NCI-H1930 (cell line): ENCODE results near the gene ZC3H12C.

Source experiments
- DNase-seq, 2 experiments: peaks; one replicate each; lab custom pipeline; 2025; lab: John Stamatoyannopoulos, UW

Gene ZC3H12C

DNA sequence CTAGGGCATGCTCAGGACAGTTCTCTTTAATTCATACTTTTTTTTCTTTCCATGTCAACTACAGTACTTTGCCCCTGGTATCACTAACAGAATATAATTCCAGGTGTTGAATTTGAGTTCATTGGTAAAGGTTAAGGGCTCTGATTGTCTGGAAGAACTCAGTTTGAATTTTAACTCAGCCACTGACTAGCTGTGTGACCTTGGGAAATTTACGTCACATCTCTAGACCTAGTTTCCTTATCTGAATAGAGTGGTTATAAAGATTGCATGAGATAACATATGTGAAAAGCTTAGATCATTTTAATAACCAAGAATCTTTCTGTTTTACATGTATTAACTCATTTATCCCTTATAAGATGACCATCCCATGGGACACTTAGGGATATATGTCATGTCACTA, 15.8 kb upstream of the ZC3H12C start:
- DNase-seq: no peak

DNA sequence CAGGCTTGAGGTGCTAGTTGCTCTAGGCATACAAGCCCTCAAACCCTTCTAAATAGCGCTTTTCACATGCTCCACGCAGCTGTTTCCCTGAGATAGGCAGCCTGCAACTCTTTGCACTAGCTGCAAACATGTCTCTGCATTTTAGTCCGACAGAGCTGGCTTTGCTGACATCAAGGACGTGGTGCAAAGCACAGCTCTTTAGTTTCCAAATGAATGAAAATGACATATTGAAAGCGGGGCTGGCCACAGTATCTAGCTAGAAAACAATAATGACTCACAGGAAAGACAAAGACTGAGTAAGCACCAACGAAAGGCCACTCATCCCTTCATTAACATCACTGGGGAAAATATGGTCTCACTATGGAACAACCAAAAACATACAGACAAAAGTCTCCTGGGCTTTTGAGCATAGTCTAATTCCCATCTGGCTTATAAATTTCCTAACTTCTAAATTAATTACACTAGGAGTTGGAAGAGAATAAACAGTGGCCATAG, 15.3 kb upstream of the ZC3H12C start:
- no peak for DNase-seq

DNA sequence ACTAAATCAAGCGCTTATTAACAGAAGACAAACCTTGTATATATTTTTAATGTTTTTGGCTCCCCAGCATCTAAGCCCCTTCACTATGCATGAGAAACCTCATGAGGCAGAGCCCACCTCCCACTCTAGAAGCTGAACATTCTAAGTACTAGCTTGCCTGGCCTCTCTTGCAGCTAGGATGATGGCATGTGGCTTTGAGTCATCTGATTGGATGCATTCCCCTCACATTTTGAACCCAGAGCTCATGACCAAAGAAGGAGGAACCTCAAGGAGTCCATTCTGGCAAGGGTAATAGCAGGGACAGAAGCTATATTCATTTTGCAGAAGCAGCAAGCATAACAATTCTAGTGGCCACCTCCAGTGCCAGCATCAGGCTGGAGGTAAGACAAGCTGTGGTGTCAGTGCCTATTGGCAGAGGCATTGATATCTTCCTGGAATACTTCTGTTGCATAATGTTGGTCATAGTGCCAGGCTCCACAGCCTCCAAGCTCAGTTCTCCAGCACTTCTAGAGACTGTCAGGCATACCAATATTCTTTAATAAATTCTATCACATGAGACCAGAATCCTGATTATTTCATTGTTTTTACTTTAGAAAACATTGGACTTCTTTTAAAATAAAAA, 14.2 kb upstream of the ZC3H12C start:
- no peak for DNase-seq

DNA sequence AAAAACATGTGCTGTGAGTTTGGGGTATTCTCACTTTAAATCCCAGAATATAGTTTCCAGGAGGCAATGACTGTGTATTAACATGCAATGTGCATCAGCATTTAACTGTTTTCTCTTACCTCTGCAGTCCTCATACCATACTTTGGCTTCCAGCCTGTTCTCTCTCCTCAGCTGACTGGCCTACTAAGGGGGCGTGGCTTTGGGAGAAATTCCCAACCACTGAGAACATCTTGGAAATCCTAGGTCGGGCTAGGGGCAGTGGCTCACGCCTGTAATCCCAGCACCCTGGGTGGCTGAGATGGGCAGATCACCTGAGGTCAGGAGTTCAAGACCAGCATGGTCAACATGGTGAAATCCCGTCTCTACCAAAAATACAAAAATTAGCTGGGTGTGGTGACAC, 13.5 kb upstream of the ZC3H12C start:
- DNase-seq: no peak

DNA sequence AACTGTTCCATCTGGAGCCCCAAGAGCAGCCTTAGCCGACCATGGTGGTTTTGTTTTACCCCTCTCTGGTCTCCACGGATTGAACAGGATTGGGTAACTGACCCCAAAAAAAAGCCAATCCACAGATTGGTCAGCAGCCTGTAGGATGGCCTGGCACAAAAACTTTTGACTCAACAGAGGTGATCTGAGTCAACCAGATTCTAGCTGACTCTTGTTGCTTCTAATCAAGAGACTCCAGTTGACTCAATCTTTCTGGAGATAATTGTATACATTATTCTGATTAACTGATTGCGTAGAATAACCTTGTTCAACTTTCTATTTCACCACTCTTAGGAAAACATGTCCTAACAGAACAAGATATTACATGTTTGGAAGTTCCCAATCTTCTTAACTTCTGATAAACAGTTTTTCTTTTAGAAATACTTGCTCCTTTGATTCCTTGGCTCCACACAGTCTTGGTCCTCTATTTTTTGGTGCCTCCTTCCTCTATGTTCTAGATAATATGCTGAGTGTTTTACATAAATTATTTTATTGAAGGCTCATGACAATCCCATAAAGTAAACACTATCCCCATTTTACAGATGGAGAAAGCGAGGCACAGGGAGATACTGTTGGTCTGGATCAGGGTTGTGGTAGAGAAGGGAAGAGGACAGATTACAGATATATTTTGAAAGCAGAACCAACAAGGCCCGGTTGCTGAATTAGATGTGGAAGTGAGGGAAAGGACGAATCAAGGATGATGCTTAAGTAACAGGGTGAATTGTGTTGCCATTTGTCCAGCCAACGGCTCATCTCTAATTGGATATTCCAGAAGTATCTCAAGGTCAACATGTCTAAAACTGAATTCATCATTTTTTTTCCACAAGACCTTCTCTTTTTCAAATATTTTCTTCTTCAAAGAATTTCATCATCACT, 11.5 kb upstream of the ZC3H12C start:
- no peak for DNase-seq

DNA sequence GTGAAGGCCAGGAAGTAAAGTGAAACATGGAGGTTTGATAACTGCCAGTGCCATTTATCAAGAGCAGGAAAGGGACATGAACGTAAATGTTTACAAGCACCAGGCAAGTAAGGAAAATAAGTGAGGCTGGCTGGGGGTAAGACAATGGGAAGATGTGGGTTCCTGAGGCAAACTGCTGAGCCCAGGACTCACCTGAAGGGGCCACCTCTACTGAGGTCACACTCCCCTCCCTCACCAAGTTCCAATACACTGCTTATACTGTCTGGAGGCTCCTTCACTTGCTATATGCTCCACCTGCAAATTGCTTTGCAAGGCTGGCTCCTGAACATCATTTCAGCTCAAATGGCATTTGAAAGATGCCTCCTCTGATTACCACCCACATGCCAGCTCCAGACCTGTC, 10.3 kb upstream of the ZC3H12C start:
- no peak for DNase-seq

DNA sequence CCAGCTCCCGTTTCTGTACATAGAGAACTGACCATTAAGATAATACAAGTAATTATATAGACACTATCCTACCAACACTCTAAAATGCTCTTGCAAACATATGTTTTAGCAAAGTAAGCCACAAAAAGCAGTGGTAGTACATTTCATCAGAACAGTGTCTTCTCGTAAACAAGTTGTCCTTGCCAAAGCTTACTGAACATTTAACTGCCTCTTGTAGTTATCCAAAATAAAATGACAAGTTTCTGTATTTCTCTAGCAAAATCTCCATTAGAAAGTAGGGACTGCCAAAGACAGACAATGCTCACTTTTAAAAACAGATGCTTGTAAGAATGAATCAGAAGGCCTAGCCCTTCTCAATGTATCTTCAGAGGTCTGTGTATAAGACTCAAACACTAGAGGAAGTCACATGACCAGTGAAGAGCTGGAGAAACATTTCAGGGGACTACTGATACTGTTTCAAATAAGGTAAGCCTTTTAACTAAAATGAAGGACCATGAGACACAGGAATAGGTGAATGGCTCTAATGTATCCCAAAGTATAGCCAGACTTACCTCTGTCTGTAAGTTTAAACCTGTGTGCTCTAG, 7.8 kb upstream of the ZC3H12C start:
- DNase-seq: no peak

DNA sequence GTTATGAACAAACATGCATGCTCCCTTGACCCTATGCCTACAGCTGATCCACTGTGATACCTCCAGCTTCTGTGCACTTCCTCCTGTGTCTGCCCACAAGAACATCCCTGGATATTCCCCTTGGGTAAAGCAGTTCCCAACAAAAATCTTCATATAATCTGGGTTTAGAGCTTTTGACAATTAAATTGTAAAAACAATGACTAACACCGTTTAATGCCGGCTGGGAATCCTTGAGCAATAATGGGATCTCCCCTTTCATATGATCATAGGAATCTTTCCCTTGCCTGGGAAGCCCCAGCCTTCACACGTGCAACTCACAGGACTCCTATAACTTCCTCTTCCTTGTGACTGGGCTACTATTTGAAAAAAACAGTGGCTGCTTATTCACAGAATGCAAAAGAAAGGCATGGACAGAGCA, 6.3 kb upstream of the ZC3H12C start:
- no peak for DNase-seq

DNA sequence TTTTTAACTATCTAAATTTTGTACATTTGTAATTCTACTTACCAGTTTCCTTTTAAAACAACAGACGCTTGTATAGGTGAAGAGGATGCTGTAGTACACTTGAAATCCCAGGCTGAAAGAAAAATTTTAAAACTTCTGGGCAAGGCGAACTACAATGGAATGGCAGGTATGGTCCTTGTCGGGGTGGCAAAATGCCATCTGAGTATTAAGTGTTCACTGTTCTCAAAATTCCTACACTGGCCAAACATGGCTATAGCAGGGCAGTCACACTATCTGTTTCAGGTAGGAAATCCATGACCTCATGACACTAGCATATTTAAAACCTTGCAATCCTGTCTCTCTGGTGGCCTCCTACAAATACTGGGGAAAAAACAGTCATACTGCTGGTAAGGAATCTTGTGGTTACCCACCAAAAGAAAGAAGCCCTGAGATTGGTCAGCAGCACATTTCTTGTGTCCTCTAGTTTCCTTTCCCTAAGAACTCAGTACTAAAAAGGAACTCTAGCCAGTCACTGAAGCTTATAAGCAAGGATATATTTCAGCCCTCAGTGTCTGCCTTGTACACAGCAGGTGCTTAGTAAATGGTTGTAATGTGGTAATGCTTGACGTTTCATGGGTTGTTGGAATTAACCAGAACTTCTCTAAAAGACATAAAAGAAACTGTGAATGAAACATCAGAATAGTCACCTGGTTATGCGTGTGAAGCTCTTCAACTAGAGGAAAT, 5.2 kb upstream of the ZC3H12C start:
- DNase-seq: no peak

DNA sequence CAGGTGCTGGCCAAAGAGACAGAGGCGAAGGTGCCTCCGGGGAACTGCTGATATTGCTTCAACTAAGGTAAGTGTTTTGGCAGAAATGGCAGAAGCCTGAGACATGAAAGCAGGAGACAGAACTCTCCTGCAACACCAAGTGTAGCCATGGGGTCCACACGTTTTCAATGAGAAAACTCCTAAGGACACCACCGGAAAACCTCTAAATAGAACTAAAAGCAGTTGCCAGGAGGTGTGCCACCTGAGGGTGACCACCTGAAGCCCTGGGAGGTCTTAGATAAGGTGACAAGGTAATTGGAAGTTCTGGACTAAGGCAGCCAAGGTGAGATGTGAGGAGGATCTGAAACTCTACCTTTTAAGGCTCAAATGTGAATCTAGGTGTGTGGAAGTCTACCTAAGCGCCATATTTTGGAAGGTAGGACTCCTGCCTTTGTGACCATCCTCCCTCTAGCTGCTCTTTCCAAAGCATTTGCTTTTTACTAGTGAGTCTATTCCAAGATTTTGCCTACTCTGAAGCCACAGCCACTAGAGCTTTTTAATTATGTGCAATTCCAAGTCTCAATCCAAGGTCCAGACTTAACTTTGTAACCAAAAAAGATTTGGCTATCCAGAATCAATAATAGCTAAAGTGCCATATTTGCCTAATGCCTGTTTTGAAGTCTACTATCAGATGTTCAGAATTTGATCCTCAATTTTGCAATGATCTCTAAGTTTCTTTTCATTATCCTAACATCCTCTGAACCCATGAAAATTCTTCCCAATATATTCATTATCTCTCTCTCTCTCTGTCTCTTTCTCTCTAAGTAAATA, 4.5 kb upstream of the ZC3H12C start:
- no peak for DNase-seq

DNA sequence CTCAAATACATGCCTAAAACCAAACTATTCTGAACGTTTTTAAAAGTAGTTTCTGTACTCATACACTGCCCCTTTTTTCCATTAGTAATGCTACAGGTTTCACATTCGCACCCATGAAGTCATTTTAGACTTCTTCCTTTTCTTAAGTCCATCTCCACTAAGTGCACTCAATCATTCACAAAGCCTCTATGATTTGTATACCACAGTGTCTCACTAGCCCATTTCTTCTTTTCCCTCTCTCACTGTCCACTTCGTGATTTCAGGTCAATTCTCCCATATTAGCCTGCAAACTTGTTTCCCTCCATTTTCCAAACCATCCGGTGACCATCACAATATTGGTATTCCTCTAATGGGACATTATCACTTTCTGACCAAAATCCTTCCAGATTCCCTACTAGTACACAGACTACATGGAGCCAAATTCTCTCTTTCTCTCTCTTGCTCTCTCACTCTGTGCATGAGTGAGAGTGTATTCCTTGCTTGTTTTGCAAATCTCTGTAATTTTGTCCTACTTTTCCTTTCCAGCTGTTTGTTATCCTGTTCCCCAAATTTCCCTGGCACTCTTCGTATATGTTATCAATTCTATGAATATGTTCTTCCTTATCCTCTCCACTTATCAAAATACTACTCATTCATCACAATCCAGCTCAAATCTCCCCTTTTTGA, 3.4 kb upstream of the ZC3H12C start:
- DNase-seq: no peak

DNA sequence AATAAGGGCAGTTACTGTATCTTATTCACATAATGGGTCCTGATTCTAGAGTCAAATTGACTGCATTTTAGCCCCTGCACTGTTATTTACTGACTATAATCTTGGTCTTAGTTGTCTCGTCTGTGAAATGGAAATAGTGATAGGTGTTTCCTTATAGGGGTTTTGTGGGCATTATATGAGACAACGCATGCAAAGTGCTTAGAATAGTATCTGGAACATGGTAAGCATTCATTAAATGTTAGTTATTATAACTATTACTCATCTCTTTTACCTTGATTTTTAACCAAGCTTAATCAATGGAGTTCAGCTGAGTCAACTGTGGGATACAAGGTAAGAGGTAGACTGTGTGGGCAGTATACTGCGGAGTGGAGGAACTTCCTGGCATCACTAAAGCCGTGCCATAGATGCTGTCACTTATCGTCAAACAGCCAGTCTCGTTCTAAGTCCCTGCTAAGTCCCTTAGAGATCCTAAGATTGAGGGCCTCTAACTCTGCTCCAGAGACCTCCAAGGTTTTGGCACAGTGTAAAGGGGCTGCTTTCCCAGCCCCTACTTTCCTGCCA, 2.6 kb upstream of the ZC3H12C start:
- DNase-seq: no peak

DNA sequence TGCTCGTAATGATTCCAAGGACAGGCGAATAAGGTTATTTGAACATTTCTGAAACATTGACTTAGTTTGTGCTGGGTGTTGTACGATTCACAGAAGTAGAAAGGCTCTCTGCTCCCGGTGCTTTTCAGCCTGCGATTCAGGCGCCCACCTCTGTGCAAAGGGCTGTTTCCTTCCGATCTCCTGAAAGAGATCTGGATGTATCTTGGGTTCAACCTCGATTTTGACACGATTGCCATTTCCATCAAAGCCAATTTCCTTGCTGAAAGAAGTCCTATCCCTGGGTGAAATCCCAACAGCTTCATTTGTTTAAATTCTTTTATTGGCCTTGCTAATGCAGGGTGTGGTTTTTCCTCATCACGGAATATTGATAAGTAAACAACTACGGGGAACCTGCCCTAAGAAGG, 1.1 kb upstream of the ZC3H12C start:
- peak in 1 of 2 experiments; percentile 21 for DNase-seq

DNA sequence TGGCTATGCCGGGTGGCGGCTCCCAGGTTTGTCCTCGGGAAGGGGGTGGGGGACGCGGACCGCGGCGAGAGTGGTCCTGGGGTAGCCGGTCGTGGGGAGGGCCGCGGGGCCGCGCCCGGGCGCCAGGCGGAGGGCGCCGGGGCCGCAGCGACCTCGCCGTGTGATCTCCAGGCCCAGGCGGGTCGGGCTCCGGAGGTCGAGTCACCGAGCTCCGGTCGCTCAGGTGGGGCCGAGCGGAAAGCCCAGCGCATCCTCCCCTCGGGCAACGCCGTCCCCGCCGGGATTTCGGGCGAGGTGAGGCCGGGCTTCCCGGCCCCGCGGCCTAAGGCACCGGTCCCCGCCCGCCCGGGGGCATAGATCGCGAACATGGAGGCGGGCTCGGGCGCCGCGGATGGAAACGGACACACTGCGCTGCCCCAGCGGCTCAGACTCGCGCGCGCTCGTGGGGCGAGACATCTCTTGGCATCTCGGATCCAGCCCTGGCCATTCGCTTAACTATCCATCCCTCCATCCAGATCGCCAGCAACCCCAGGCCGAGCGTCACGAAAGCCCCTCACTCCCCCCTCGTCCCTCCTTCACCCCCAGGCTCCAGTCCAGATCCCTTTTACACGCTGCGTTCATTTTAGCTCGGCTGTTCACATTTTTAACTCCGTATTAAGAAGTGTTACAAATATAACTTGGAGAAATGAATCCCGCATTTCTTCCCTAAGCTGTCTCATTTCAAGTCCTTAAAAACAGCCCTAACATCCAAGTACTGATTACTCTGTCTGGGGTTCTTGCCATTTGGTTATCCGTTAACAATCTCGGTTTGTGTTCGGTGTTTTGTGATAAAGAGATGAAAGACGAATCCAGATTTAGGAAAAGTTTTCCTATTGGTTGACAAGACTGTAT, 460 bp downstream of the ZC3H12C start:
- peak in 1 of 2 experiments; percentile 36 for DNase-seq

DNA sequence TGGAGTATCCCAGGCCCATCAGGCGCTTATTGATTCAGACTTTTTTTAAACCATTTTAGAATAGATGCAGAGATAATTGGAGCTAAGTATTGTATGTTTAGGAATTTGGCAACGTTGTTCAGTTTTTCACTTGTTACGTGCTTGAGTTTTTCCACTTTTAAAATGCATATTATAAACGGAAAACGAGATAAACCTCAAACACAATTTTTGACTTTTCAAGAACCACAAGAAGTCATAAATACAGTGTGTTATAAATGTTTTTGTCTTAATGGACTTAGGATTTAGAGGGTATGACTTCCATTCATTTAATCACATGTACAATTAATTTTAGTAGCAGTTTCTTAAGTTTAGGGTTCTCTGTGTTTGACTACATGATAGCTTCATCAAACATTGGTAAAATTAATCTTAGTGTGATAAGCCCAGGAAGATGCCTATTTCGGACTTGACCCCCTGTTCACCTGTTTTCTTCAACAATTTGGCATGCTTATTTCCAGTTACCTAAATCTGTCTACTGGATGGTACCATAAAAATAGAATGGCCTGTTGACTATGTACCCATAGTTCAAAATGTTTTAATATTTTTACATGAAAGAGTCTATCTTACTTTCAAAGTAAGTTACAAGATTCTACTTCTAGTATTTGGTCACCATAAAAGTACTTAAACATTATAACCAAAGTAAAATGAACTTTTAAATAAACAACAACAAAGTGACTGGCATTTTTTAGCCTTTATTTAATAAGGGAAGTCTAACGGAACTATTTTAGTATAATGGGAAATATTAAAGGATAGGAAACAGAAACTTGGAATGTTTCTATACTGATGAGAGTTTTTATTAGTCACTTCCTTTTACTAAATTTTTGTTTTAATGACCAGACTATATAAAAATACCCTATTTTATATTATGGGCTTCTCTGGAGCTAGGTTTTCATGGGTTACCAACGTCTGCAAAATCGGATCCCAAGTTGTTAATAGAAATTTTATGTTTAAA, 1.4 kb downstream of the ZC3H12C start:
- DNase-seq: no peak

DNA sequence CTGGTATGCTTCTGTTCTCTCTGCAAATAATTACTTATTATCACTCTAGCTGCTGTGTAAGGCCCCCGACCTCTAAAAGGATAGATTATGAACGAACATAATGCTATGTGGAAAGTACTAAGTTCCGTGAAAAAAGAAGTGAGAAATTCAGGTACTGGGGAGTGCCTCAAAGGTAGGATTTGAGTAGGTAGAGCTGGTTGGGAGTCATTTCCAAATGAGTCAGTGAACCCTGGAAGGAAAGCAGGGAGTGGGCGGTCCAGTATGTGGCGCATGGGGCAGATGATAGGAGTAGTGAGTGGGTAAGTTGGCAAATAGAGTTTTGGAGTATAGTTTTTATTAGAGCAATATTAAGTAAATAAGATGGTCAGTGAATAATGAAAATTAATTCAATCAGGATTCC, 2.4 kb downstream of the ZC3H12C start:
- DNase-seq: no peak

DNA sequence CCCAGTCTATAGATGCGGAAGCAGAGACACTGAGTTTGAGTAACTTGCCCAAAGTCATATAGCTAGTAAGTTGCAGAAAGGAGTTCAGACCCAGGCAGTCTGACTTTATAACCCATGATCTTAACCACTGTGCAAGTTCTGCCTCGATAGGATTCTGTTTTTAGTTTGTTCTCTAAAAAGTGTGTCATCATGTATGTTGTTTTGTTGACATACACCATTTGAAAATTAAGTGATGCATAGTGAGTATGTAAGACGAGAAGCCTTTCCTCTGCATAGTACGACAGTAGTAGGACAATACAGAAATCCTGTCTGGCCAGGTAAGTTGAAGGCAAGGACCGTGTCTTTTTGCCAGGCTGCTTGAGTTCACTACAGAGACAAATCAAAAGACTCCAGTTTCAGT, 3.3 kb downstream of the ZC3H12C start:
- DNase-seq: no peak

DNA sequence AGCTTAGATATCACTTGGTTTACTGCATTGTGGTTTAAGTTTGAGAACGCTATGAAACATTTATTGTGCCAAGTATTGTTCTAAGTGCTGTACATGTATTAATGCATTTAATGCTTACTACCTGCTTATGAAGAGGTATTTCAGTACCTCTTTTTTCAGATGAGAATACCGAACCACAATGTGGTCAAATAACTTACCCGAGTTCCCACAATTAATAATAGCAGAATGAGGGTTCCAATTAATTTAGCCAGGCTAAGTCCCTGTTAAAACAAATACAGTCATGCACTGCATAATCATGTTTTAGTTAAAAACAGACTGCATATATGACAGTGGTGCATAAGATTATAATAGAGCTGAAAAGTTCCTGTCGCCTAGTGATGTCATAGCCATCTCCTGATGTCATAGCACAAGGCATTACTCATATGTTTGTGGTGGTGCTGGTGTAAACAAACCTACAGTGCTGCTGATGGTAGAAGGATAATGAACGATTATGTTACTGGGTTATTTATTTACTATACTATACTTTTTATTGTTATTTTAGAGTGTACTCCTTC, 4.3 kb downstream of the ZC3H12C start:
- no peak for DNase-seq
